Lower leg skin (tissue), 4 donors: ENCODE results near the gene PRKCE. TPM values are rescaled to one million over a fixed set of nuclear protein-coding genes. Genes with fewer than 3 reads are reported as not detected.

Experiments used
- DNase-seq, 2 donors: peaks; one replicate each; pipeline ENCODE4 v3.0.0-alpha.2; 2019; ENCODE audit warnings: low spot score in 2 of 2
- H3K4me3 ChIP-seq: fragments of 200-600 bp; sonication (generic); 2 replicates; pipeline ENCODE4 v1.5.1; 2017; ENCODE audit warnings: mild to moderate bottlenecking, low read depth; ENCODE audit not compliant: poor library complexity, severe bottlenecking
- POLR2A ChIP-seq, 2 donors: fragments of 450-650 bp; IDR thresholded peaks; one replicate each; pipeline ENCODE4 v1.6.1; 2016 to 2017; ENCODE audit warnings: antibody characterized with exemption in 2 of 2, mild to moderate bottlenecking in 1 of 2, moderate library complexity in 1 of 2
- WGBS, 2 donors: methylation state at CpG; one replicate each; pipeline ENCODE4 v1.1.5; 2018; 5-methylcytosine and 5-hydroxymethylcytosine counted together
- intact Hi-C: fragments of 100-400 bp; cut with DNase I; formaldehyde crosslinking; loops from one replicate; pipeline ENCODE4 v1.15.0; 2023; ENCODE audit warnings: low total_unique reads
- total RNA-seq, 4 donors: library from RNA; depleted of rRNA; stranded (reverse); fragments of >200 nt; gene quantifications; one replicate each; pipeline ENCODE4 v1.1.0, GENCODE V29; 2016
- TF ChIP-seq, protein P1 (sequence below), 3 donors: fragments of 450-650 bp; IDR thresholded peaks; one replicate each; pipeline ENCODE4 v1.5.1; 2016; ENCODE audit warnings: antibody characterized with exemption in 3 of 3, mild to moderate bottlenecking in 3 of 3, moderate library complexity in 2 of 3

The PRKCE gene
- total RNA-seq, 4 donors from 2014 or later: 3.5 to 10.3 (median 6.1) TPM

DNA sequence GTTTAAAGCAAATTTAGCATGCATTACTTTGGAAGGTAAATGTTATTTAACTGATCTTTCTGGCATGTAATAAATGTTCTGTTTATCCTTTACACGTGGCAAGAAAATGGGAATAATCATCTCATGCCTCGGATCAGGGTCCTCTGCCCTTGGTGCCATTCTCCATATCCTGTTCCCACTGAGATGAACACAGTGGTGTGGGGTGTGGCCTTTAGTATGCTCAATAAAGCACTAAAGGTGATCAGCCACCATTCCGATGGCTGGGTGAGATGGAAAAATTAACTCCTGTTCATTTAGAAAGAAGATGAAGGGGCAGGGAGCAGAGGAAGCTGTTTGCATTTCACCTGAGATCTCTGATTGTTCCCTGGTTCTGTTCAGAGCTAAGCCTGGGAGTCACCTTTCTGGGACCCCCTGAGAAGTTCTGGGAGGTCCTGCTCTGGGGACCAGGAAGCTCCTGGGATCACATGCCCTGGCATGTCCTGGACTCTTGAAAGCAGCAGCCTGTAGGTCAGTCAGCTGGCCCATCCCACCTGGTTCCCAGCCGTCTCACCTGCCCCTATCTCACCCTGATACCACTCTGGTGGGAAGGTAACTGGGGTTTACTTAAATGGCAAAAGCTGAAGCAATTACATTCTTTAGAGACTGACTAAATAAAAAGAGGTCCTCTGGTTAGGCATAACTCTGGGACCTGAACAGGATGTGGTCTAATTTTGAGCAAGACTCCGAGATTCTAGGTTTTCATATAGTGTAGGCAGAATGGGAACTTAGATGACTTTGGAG lies 356.8 kb downstream of the PRKCE start:
- no peak overlapping the region for H3K4me3 ChIP-seq
- intact Hi-C loops: no loop called here
- WGBS, 2 donors: 71 to 75% methylated on average over 5 of the region's 5 CpGs
- no peak for DNase-seq
- TF ChIP-seq, protein P1, sequence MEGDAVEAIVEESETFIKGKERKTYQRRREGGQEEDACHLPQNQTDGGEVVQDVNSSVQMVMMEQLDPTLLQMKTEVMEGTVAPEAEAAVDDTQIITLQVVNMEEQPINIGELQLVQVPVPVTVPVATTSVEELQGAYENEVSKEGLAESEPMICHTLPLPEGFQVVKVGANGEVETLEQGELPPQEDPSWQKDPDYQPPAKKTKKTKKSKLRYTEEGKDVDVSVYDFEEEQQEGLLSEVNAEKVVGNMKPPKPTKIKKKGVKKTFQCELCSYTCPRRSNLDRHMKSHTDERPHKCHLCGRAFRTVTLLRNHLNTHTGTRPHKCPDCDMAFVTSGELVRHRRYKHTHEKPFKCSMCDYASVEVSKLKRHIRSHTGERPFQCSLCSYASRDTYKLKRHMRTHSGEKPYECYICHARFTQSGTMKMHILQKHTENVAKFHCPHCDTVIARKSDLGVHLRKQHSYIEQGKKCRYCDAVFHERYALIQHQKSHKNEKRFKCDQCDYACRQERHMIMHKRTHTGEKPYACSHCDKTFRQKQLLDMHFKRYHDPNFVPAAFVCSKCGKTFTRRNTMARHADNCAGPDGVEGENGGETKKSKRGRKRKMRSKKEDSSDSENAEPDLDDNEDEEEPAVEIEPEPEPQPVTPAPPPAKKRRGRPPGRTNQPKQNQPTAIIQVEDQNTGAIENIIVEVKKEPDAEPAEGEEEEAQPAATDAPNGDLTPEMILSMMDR (IDR thresholded peaks at IDR 0.05): no peak
- no peak for TF ChIP-seq POLR2A (IDR thresholded peaks at IDR 0.05)

DNA sequence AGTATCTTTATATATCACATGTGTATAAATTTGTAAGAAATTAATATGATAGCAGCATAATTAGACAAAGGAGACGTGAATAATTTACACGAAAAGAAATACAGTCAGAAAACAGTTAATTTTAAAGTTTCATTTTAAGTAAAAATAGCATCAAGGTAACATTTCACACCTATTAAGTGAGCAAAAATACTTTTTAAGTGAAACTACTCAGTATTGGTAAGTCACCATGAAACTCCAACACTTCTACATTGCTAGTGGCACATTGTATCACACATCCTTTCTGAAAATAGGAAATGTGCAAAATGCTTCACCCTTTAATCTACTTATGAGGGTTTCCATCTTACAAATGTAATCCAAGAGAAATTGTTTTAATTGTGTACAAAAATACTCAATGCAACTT lies 357.8 kb downstream of the PRKCE start:
- intact Hi-C loops: no loop called here
- whole genome bisulfite sequencing, 2 donors: 87 to 91% methylated on average over 2 of the region's 2 CpGs
- TF ChIP-seq, protein P1 (IDR thresholded peaks at IDR 0.05): no peak
- no peak for TF ChIP-seq POLR2A (IDR thresholded peaks at IDR 0.05)
- H3K4me3 ChIP-seq: no peak overlapping the region
- DNase-seq: no peak

DNA sequence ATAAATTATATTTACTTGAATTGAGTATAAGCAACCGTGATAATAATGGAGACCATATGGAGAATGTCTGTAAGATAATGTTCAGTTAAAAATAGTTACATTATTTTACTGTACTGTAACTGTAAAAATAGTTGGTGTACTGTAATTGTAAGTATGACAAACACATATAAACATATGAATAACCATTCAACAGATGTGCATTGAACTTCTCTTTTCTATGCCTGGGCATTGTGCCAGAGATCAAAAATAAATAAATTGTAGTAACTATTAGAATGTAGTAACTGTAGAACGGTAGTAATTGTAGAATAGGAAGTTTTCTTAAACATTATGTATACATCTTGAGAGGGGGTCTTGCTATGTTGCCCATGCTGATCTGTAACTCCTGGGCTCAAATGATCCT lies 358.3 kb downstream of the PRKCE start:
- 61 to 62% methylated on average over 2 of the region's 2 CpGs for WGBS, 2 donors
- no peak for DNase-seq
- TF ChIP-seq POLR2A (IDR thresholded peaks at IDR 0.05): no peak
- TF ChIP-seq, protein P1 (IDR thresholded peaks at IDR 0.05): no peak
- intact Hi-C loops: loop anchor here (10.0 kb wide), 1 partner anchor 355 kb away; no protein-coding TSS in a partner anchor
- no peak overlapping the region for H3K4me3 ChIP-seq

DNA sequence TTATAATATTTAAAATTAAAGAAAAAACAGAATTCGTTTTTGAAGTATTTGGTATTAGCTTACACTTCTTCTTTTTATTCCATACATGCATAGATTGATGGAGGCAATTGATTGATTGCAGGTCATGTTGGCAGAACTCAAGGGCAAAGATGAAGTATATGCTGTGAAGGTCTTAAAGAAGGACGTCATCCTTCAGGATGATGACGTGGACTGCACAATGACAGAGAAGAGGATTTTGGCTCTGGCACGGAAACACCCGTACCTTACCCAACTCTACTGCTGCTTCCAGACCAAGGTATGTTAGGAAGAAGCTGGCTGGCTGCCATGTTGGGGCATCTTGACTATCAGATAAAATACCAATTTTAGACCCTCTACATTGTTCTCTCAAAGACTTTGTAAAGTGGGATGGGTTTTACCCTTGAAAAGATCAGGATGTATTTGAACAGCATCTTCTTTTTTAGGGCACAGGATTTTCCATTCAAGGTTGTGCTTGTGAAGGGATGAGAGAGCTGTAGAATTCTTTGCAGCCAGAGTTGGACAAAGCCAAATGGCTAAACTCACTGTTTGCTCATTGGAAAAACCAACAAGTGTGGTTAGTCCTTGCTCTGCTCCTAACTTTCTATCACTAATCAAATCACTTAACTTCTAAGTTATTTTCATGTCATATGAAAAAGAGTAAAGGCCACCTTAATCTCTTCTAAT lies 358.9 kb downstream of the PRKCE start:
- intact Hi-C loops: loop anchor here (10.0 kb wide), 1 partner anchor 354 kb away; no protein-coding TSS in a partner anchor
- H3K4me3 ChIP-seq: no peak overlapping the region
- TF ChIP-seq, protein P1 (IDR thresholded peaks at IDR 0.05): no peak
- no peak for TF ChIP-seq POLR2A (IDR thresholded peaks at IDR 0.05)
- 85 to 88% methylated on average over 5 of the region's 5 CpGs for WGBS, 2 donors
- DNase-seq: no peak

DNA sequence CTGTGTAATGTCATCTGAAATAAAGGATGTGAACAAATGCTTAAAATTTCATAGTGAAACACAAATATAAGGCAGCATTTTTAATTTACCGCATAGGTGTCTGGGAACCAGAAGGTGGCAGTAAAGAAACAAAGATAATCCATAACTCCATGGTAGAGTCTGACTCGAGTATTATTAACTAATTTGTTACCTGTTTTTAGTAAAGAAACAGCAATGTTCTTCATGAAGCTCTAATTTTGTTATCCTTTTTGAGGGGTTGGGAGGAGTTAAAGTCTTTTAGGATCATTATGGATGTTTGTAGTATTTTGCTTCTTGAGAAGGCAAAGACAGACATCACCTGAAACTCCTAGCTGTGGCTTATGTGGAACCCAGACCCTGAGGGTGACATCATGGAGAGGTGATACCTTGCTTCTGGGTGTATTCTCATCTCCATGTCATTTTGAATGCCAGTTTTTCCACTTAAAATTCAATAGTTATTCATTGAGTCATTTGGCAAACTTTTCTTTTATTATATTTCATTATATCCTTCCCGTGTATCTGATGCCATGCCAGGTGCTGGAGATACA lies 359.5 kb downstream of the PRKCE start:
- DNase-seq: no peak
- 23 to 29% methylated on average over 3 of the region's 3 CpGs for WGBS, 2 donors
- no peak overlapping the region for H3K4me3 ChIP-seq
- intact Hi-C loops: loop anchor here (10.0 kb wide), 1 partner anchor 354 kb away; no protein-coding TSS in a partner anchor
- TF ChIP-seq POLR2A (IDR thresholded peaks at IDR 0.05): no peak
- TF ChIP-seq, protein P1 (IDR thresholded peaks at IDR 0.05): no peak
